ENCODE results near the gene THADA.

DNA sequence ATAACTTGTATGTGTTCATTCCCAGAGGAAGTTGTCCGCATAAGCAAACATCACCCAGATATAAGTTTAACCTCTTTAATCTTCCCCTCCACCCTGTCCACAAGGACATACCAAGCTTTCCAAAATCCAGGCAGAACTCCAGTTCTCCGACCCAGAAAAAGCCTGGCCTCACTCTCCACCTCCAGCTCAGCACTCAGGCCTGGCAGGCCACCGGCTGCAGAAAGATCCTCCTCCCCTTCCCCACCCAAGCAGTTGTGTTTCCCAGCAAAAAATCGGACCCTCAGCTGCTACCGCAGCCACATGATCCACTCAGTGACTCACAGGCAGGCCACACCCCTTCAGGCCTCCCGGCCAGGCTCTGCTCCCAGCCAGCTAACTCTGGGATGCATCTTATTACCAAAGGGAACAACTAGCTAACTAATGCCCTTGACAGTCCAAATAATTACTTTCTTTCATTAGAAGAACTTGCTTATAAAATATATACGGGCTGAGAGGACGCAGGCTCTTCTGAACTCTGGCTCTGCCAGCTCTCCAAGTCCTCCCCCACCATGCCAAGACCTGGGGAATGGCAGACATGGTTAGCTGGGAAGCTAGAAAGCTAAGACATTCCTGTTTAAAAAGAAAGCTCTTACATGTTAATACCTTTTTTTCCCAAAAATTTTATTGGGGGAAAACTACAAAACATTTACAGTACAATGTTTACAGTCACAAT is 373.9 kb downstream of the THADA start:
- TF ChIP-seq NFRKB (IDR thresholded peaks at IDR 0.05), result no peak
- TF ChIP-seq BHLHE40 (IDR thresholded peaks at IDR 0.05; ENCODE audit: borderline replicate concordance), result no peak
- no peak for TF ChIP-seq ZNF384 (IDR thresholded peaks at IDR 0.05)
- TF ChIP-seq FOXM1 (IDR thresholded peaks at IDR 0.05; ENCODE audit: borderline replicate concordance), result no peak
- no peak for TF ChIP-seq ELF4 (IDR thresholded peaks at IDR 0.05)
